HG03045 (cell line): Measurements from ENCODE around the gene DNAJC30.
"Not testable (repeated sequence)": the region's sequence is repeated elsewhere in the genome, so short reads cannot be mapped to it uniquely, and the experiment has no call there.

Experiments
- ATAC-seq: cut with Tn5 transposase; IDR thresholded peaks from one replicate; pipeline ENCODE4 v1.9.1; 2021; ENCODE audit warnings: mild to moderate bottlenecking, moderate library complexity; ENCODE audit not compliant: unreplicated experiment

The DNAJC30 gene

DNA sequence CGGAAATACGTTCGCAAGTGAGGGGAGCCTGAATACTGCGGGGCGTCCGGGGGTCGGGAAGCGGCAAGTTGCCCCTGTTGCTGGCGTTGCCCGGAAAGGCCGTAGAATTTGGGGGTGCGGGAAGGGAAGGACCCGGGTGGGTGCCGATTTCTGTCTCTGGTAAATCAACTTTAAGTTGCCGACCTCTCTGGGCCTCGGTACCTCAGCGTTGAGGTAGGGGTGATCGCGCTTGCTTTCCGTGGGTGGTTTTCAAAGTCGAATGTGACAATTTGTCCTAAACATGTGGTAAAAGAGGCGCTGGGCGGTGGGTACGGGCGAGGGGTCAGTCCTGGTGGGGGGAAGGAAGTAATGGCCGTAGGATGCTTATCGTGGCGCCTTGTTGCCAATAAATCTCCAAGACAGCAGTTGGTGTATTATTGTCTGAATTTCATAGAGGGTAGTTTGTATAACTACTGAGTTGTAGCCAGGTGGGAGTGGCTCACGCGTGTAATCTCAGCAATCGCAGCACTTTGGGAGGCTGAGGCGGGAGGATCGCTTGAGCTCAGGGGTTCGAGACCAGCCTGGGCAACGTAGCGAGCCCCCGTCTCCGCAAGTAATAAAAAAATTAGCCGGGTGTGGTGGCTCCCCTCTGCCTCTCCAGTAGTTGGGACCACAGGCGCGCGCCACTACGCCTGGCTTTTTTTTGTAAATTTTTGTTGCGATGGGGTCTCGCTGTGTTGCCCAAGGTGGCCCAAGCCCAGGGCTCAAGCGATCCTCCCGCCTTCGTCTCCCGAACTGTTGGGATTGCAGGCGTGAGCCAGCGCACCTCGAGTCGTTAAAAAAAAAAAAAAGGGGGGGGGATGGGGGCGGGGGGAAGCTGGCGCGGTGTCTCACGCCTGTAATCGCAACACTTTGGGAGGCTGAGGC, 788 bp upstream of the DNAJC30 start:
- peak; percentile 16 for ATAC-seq

DNA sequence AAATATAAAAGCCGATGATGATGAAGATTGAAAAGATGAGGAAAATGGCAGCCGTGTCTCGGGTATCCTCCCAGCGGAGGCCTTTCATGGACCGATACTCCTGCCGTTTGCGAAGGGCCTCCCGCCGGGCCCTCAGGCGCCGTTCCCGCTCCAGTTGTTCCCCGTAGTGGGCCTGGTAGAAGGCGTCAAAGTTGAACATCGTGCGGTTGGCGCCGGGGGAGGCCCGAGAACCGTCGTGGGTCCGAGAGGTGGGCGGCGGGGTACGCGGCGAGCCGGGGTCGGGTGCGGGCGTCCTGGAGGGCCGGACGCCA, 553 bp downstream of the DNAJC30 start:
- ATAC-seq = peak; percentile 13

DNA sequence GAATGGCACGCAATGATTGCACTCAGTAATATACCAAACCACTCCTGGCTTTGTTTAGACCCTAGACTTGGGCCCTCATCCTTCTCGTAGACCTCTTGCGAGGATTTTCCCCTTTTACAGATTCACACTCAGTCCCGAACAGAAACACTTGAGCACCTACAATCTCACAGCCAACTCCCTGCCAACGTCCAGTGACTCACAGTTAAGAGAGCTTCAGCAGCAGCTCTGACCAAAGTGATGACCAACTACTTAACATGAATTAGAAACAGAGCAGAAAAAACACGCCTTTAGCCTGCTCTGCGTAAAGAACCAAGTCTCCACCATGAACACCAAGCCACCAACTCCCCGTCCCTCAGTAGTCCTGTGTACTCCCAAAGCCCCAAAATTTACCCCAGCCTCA, 2.2 kb downstream of the DNAJC30 start:
- ATAC-seq = no peak

DNA sequence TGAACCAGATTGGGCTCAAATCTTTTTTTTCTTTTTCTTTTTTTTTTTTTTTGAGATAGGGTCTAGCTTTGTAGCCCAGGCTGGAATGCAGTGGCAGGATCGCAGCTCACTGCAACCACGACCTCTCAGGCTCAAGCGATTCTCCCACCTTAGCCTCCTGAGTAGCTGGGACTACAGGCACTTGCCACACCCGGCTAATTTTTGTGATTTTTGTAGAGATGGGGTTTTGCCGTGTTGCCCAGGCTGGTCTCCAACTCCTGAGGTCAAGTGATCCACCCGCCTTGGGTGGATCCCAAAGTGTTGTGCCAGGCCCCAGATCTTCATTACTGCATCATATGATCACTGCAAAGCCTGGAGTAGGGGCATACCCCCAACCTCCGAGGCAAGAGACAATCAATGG, 2.8 kb downstream of the DNAJC30 start:
- ATAC-seq = no peak

DNA sequence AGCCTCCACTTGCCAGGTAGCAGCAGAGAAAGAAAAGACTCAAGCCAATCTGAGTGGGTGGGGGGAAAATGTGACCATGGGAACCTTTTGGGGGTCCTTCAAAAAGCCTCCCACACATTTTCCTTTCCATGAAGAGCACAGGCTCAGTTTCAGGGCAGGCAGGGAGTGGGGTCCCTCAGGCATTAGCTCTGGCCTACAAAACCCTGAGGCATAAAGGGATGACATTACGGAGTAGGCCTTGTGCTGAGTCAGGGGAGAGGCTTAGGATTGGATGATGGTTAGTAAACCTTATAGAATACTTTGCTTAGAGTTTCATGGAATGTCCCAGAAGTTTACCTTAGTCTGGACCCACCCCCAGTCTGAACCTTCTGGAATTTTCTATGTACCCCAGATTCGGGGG, 3.5 kb downstream of the DNAJC30 start:
- ATAC-seq = no peak

DNA sequence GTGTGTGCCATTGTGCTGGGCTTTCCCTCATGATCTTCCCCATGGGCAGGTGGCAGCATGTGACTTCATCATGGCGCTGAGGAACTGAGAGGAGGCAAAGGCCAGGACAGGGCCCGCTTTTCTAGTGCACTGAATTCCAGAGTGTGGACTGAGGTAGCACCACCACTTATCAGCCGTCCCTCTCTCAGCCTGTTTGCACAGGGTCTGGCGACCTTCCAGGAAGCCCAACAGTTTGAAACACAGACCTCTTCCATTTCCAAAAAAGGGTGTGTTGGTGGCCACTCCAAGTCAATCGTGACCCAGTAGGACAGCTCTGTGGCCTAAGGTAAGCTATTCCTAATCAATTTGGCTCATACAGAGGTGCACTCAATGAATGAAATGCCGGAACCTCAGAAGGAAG, 4.4 kb downstream of the DNAJC30 start:
- no peak for ATAC-seq

DNA sequence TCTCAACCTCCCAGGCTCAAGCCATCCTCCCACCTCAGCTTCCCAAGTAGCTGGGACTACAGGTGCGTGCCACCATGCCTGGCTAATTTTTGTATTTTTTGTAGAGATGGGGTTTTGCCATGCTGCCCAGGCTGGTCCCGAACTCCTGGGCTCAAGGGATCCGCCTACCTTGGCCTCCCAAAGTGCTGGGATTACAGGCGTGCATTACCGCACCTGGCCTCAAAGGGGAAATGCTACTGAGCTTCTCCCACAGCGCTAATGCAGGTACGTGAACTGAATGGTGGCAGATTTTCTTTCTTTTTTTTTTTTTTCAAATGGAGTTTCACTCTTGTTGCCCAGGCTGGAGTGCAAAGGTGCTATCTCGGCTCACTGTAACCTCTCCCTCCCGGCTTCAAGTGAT, 7.2 kb downstream of the DNAJC30 start:
- not testable (repeated sequence) for ATAC-seq

DNA sequence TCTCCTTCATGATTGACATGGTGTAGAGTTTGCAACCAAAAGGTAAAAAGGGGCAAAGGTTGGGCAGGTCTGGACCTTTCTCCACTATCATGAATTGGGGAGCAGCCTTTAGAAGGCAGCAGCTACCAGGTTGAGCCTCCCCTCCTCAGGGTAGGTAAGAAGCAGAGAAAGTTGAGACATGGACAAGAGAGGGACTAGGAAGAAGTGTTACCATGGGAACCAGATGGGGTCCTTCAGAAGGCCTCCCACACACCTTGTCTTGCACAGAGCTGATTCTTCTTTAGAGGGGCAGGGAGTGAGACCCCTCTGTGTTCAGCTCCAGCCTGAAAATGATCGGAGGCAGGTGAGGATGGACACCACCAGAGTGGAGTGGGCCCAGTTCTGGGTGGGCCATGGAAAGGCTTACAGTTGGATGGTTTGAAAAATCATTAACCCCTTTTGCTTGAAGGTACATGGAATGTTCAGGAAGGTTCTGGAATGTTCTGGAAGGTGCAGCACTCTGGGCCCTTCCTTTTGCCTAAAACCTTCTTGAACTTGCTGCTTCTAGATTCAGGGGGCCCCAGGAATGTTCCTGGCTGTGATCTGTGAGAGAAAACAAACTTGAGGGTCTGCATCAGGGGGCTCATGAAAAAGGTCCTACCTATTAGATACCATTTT, 8.7 kb downstream of the DNAJC30 start:
- no peak for ATAC-seq

DNA sequence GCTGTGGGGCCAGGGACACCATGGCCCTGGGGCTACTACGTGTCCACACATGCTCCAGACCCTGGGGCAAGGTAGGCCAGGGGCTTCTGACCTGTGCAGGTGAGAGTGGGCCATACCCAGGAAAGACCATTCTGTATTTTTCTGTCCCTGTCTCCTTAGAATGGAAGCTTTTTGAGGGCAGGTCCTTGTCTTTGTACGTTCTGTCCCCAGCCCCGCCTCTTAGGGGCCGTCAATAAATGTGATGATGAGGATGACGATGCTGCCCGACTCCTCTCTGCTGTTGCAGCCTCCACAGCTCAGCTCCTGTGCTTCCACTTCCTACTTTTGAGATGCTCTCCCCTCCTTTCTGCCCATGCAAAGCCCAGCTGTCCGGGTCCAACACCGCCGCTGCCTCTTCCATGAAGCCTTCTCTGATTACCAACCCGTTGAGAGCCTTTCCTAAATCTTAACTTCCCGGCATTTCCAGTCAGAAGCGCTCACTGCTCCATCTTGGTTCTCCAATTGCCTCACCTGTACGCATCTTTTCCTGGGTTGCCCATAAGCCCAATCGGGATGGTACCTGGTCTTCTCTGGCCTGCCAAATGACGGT, 11.3 kb downstream of the DNAJC30 start:
- no peak for ATAC-seq

DNA sequence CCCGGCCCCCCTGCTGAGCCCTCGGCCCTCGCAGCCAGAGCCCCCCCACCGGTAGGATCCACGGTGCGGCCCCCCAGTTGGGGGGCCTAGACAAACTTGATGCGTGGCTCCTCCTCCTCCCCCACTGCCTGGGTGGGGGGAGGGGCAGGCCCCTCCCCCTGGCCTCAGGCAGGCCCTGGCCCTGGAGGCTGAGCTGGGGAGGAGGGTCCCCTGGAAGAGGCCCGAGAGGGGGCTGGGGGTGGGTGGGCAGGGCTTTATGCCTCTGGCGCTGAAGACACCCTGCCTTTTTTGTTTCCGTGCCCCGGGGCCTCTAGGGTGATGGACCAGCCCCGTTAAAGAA, 12.0 kb downstream of the DNAJC30 start:
- ATAC-seq = no peak

DNA sequence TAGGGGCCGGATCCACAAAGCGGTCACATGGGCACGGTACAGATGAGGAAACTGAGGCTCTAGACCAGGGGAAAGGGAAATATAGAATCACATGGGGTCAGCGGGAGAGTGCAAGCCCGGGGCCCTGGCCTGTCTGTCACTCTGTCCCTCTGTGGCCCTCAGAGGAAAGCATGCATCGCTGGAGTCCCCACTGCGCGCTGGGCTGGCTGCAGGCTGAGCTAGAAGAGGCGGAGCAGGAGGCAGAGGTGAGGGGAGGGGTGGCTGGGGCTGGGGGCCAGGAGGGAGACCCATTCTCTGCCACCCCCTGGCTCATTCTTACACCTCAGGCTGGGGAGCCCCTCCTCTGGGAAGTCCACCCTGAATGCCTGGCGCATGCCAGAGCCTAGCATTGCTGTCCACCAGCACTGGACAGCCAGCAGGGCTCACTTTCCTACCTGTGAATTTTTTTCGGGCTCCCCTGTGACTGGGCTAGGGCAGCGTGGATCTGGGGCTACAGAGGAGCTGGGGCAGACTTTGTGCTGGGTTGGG, 13.3 kb downstream of the DNAJC30 start:
- no peak for ATAC-seq

DNA sequence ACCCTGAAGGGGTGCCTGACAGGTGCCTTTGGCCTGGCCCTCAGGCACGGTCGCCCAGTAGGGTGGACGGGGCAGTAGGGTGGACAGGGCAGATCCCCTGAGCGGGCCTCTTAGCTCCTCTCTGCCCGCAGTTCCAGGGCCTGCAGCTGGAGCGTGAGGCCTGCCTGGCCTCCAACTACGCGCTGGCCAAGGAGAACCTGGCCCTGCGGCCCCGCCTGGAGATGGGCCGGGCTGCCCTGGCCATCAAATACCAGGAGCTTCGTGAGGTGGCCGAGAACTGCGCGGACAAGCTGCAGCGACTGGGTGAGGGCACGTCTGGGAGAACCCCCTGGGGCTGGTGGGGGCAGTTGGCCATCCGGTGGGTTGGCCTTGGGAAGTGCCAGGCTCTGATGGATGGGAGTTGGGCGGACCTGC, 14.0 kb downstream of the DNAJC30 start:
- ATAC-seq = no peak

DNA sequence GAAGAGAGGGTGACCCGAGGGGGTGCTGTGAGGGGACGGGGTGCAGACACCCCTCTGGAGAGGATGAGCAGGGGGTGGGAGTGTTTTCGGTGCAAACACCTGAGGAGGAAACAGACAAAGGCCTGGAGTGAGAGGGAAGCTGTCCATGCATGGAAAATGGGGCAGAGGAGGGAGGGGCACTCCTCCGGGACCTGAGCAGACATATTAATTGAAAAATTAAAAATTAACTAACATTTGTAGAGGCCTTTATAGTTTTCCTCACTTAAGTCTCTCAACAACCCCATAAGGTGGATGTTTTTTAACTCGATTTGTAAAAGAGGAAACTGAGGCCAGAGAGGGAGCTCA, 14.4 kb downstream of the DNAJC30 start:
- ATAC-seq = no peak

DNA sequence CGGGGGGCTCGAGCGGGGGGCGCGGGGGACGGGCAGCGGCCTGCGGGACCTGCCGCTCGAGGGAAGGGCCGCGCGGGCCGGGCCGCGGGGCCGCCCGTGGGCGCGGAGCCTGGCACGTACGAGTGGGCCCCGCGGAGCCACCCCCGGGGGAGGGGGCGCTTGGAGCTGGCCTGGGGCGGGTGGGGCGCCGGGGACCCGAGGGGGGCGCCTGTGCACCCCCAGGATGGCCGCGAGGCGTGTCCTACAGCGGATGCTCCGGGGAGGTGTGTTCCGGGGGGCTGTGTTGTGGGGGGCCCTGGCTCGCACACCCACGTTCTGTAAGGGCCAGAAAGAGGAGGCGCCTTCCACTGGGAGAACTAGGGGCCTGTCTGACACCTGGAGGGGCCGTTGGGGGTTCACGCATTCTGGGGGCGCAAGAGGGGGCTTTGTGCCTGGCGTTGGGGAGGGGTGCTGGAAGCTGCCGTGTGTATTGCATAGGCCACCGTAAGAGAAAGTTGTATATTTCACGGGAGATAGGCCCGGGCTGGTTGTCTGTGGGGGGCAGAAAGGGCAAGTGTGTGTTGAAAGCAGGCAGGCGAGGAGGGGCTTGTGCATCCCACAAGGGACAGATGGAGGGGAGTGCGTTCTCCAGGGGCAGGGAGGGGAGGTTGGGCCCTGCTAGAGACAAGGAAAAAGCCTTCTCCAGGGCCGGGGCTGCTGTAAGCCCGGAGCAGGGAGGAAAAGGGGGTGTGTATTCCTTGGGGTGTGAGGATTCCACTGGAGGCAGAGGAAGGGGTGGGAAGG, 15.0 kb downstream of the DNAJC30 start:
- ATAC-seq = peak; percentile 4

DNA sequence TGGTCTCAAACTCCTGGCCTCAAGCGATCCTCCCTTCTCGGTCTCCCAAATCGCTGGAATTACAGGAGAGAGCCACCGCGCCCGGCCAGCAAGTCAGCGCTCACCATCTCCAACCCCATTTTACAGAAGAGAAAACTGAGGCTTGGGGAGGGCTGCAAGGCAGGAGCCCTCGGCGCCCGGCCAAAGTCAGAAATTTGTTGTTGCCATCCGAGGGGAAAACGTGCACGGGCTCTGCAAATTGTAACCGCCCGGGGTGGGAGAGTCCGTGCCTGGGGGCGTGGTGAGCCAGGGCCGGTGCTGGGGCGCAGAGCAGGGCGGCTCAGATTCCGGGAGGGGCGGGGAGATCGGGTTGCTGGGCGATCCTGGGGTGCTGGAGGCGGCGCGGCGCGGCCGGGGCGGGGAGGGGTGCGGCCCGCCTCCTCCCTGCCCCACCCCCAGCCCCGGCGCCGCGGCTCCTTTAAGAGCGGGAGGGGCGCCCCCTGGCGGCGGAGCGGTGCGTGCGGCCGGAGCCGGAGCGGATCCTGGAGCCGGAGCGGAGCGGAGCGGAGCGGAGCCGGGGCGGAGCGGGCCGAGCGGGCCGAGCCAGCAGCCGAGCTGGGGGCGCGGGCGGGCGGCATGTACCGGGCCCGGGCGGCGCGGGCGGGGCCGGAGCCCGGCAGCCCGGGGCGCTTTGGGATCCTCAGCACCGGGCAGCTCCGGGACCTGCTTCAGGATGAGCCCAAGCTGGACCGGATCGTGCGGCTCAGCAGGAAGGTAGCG, 15.7 kb downstream of the DNAJC30 start, which contains the start of gene VPS37D:
Gene VPS37D, plus strand, starts transcription at position 488 of the 759 bp plus-strand sequence. Its CDS starts 128 bp downstream, at position 616.
- peak; percentile 91 for ATAC-seq

DNA sequence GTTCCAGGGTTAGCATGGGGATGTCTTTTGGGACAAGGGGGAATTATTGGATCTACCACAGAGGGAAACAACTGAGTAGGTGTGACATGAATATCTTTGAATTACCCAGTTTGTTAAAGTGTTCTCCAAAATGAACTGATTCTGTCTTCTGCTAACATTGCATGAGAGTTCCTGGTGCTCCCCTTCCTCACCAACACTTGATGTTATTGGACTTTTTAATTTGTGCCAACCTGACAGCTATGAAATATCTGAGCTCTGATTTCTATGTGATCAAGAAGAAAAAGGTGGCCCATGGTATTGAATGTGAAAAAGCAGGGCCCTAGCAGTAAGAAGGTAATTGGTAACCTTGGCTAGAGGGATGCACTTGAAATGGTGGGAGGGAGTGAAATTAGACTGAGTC, 20.2 kb downstream of the DNAJC30 start:
- ATAC-seq = no peak

DNA sequence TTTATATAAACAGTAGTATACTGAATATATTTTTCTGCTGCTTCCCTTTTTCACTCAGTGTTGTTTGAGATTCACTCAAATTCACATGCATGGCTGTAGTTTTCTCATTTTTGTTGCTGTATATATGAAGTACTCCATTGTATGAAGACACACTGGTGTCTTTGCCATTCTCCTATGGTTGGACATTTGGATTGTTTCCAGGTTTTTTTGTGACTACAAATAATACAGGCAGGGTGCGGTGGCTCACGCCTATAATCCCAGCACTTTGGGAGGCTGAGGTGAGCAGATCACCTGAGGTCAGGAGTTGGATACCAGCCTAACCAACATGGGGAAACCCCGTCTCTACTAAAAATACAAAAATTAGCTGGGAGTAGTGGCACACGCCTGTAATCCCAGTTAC, 22.7 kb downstream of the DNAJC30 start:
- not testable (repeated sequence) for ATAC-seq

DNA sequence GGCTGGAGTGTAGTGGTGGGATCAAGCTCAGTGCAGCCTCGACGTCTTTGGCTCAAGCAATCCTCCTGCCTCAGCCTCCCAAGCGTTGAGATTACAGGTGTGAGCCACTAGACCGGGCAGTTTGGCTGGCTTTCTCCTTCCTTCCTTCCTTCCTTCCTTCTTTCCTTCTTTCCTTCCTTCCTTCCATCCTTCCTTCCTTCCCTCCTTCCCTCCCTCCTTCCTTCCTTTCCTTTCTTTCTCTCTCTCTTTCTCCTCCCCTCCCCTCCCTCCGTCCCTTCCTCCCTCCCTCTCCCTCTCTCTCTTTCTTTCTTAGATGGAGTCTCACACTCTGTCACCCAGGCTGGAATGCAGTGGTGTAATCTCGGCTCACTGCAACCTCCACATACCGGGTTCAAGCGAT, 23.3 kb downstream of the DNAJC30 start:
- no peak for ATAC-seq

DNA sequence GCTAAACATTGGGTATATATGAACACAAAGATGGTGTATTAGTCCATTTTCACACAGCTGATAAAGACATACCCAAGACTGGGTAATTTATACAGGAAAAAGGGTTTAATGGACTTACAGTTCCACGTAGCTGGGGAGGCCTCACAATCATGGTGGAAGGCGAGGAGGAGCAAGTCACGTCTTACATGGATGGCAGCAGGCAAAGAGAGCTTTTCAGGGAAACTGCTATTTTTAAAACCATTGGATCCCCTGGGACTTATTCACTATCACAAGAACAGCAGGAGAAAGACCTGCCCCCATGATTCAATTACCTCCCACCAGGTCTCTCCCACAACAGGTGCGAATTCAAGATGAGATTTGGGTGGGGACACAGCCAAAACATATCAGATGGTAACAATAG, 27.9 kb downstream of the DNAJC30 start:
- not testable (repeated sequence) for ATAC-seq

DNA sequence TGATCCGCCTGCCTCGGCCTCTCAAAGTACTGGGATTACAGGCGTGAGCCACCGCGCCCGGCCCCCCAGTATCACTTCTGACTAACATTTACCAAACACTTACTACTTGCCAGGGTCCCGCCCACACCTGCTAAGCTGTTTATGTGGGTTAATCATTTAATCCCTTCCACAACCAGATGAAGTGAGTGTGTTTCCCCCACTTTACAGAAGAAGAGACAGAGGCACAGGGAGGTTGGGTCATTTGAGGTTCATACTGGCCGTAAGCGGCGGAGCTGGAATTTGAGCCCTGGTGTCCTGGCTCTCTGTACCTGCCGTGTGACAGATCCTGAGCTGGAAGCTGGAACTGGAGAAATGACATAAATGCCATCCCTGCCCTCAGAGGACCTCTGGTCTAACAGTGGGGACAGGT, 30.7 kb downstream of the DNAJC30 start:
- ATAC-seq = no peak
